Loucy (cell line): Measurements from ENCODE around the gene TEX12.

Experiments used
- CTCF ChIP-seq: fragments of 200-600 bp; sonication (generic); conservative IDR thresholded peaks from 2 replicates; pipeline ENCODE4 v1.5.1; 2014; ENCODE audit warnings: mild to moderate bottlenecking, antibody characterized with exemption, low read length
- EZH2phosphoT487 ChIP-seq: fragments of 200-600 bp; IDR thresholded peaks from 2 replicates; pipeline ENCODE4 v1.6.1; 2018; ENCODE audit warnings: antibody characterized with exemption, mild to moderate bottlenecking, moderate library complexity, borderline replicate concordance

- no peak for TF ChIP-seq CTCF
- no peak for TF ChIP-seq EZH2phosphoT487
These were observed 33.1 kb downstream of the TEX12 start for GRCh38 chr11:112200252-112200651.
